ENCODE data around the gene SEC61A1.

- no peak for TF ChIP-seq CTCF (IDR thresholded peaks at IDR 0.05; ENCODE audit: low read depth, low read length, missing input control)
- no peak for TF ChIP-seq ZBTB33 (IDR thresholded peaks at IDR 0.05)
- TF ChIP-seq JUND (IDR thresholded peaks at IDR 0.05), result no peak
- no peak for TF ChIP-seq RAD21 (IDR thresholded peaks at IDR 0.05)
- no peak for TF ChIP-seq FOXA2 (IDR thresholded peaks at IDR 0.05)
- no peak for TF ChIP-seq FOXA1 (IDR thresholded peaks at IDR 0.05)
- no peak for TF ChIP-seq EGR1 (IDR thresholded peaks at IDR 0.05; ENCODE audit: low read depth in 2 of 2)
- TF ChIP-seq GABPA (IDR thresholded peaks at IDR 0.05 in 1 of 2, conservative IDR thresholded peaks at IDR 0.05 in 1 of 2), result no peak
Observed at GRCh38 chr3:128041344-128041743, 10.9 kb upstream of the SEC61A1 start.
